BJ (cell line): ENCODE results near the gene PNPLA7. TPM values are rescaled to one million over a fixed set of nuclear protein-coding genes. Genes with fewer than 3 reads are reported as not detected.

Source experiments
- polyA plus RNA-seq: library from polyadenylated mRNA; depleted of rRNA; stranded (reverse); fragments of >200 nt; gene quantifications from 2 replicates; pipeline ENCODE4 v1.2.3, GENCODE V29; 2011; rRNA removed

The PNPLA7 gene
- polyA plus RNA-seq, 1 experiment: 0.63 TPM

Other genes with a start within 250 kb of the PNPLA7 start
- gene NRARP, start 248.1 kb downstream of the PNPLA7 start, polyA plus RNA-seq: 0.17 TPM in 2 replicates
- gene EXD3, start 127.2 kb downstream of the PNPLA7 start, polyA plus RNA-seq: 4.9 and 5.4 TPM in 2 replicates
- gene NOXA1, start 127.0 kb downstream of the PNPLA7 start, polyA plus RNA-seq: 0.20 and 0.32 TPM in 2 replicates
- not detected in 2 replicates for gene ENTPD8, start 109.0 kb downstream of the PNPLA7 start, polyA plus RNA-seq
- 21.5 and 35.7 TPM in 2 replicates for gene NSMF, start 91.1 kb downstream of the PNPLA7 start, polyA plus RNA-seq
- gene MRPL41, start 1.5 kb upstream of the PNPLA7 start, polyA plus RNA-seq: 19.8 and 28.7 TPM in 2 replicates
- gene DPH7, start 28.5 kb upstream of the PNPLA7 start, polyA plus RNA-seq: 21.1 and 29.4 TPM in 2 replicates
- 13.8 and 14.9 TPM in 2 replicates for gene ZMYND19, start 40.1 kb upstream of the PNPLA7 start, polyA plus RNA-seq
- 22.0 and 46.1 TPM in 2 replicates for gene ARRDC1, start 55.3 kb upstream of the PNPLA7 start, polyA plus RNA-seq
- 18.1 and 23.3 TPM in 2 replicates for gene EHMT1, start 68.6 kb upstream of the PNPLA7 start, polyA plus RNA-seq